Frontal cortex (tissue), 4 donors: Measurements from ENCODE around the gene MED27. TPM values are rescaled to one million over a fixed set of nuclear protein-coding genes. Genes with fewer than 3 reads are reported as not detected.

Experiments used
- DNase-seq, 2 donors: peaks; one replicate each; pipeline ENCODE4 v3.0.0; 2012; ENCODE audit warnings: low spot score in 2 of 2
- FAIRE-seq: peaks from 2 replicates; lab custom pipeline; 2012; peaks lifted over from hg19 to GRCh38; lab: Jason Lieb, UNC
- total RNA-seq: library from RNA; depleted of rRNA; stranded (reverse); fragments of >200 nt; gene quantifications from one replicate; pipeline ENCODE4 v1.2.3, GENCODE V29; 2014
- donor health status: control.
- donor health status: control.
- donor health status: control.

The MED27 gene
- total RNA-seq, 1 donor from 2014 or later: 11.8 TPM

GRCh38 chr9:132003896-132004295 is 75.8 kb downstream of the MED27 start:
- DNase-seq (no peak), FAIRE-seq (no peak)

- FAIRE-seq: no peak
- DNase-seq: no peak
Measured at GRCh38 chr9:132003319-132003704, 76.4 kb downstream of the MED27 start.

DNA sequence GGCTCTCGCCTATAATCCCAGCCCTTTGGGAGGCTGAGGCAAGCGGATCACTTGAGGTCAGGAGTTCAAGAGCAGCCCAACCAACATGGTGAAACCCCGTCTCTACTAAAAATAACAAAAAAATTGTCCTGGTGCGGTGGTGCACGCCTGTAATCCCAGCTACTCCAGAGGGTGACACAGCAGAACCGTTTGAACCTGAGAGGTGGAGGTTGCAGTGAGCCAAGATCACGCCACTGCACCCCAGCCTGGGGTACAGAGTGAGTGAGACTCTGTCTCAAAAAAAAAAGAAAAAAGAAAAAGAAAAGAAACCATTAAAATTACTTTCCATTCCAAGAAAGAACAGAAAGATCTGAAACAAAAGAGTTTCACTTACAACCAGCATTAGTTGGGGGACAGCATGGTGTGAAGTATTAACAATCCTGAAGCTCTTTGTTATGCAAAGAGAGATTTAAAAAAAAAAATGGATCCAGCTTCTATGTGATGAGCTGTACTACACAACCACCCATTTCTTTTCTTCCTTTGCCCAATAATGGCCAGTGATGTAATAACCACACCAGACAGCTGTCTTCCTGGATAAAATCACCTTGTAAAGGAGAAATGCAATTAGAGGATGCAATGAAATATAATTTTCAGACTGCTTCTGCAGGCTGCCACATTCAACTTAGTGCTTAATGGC is 76.9 kb downstream of the MED27 start:
- FAIRE-seq (no peak), DNase-seq (no peak)

GRCh38 chr9:132001567-132001966 is 78.1 kb downstream of the MED27 start:
- DNase-seq (no peak), FAIRE-seq (no peak)

DNA sequence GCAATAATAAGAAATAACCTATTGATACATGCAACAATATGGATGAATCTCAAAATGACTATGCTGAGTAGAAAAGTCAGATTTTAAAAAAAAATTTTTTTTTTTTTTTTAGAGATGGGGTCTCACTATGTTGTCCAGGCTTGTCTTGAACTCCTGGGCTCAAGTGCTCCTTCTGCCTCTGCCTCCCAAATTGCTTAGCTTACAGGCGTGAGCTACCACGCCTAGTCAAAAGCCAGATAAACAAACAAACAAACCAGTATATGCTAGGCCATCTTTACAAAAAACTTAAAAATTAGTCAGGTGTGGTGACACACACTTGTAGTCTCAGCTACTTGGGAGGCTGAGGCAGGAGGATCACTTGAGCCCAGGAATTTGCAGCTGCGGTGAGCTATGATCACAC is 79.0 kb downstream of the MED27 start:
- FAIRE-seq (no peak), DNase-seq (no peak)

DNA sequence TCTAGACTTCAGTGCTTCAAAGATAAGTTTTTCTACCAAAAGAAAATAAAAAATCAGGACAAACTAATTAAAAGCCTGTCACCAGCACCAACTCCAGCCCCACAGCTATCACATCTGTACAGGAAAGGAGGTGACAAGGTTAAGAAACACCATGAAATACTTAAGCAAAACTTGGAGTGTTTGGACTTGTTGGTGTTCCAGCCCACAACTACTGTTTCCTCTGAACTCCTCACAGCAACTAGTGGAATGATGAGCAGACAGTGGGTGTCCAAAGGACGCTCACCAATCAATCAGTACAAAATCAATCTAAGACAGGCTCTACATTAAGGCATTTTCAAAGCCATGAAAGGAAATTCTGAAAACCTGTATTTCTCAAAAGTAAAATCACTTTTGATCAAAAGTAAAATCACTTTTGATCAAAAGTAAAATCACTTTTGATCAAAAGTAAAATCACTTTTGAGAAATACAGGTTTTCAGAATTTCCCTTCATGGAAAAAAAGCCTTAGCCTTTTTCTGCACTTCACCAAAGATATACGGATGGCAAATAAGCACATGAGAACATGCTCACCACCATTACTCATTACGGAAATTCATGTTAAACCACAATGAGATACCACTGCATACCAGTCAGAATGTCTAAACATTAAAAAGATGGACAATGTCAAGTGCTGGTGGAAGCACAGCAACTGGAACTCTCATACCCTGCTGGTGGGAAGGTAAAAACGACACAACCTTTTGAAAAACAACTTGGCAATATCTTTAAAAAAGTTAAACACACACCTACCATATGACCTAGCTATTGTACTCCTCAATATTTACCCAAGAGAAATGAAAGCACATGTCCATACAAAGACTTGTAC is 79.7 kb downstream of the MED27 start:
- no peak for FAIRE-seq
- DNase-seq: no peak

GRCh38 chr9:131997779-131998178 is 81.9 kb downstream of the MED27 start:
- DNase-seq (no peak), FAIRE-seq (no peak)

DNA sequence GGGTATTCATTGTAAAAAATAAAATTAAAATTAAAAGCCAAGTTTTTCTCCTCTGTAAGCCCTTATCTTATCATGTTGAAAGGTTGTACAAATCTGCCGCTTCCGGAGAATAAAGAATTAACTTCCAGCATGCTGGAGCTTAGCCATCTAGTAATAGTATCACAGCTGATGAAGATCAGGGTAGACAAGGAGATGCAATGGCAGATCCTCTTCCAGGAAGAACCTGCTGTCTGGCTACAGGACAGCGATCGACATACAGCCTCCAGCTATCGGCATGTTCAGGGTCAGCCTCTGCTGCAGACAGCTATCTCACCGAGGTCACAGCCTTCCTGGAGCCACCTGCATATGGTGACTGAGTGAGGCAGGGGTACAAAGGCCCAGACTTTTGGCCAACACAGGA is 82.6 kb downstream of the MED27 start:
- FAIRE-seq: no peak

GRCh38 chr9:131995382-131995781 is 84.3 kb downstream of the MED27 start:
- DNase-seq: no peak
- FAIRE-seq: no peak

More for the DNA sequence above, 82.6 kb downstream of the MED27 start:
- DNase-seq: no peak

- no peak for DNase-seq
- FAIRE-seq: no peak
Measured at GRCh38 chr9:131994364-131995125, 85.1 kb downstream of the MED27 start.

GRCh38 chr9:131992906-131993657 is 86.6 kb downstream of the MED27 start:
- FAIRE-seq (no peak), DNase-seq (no peak)

DNA sequence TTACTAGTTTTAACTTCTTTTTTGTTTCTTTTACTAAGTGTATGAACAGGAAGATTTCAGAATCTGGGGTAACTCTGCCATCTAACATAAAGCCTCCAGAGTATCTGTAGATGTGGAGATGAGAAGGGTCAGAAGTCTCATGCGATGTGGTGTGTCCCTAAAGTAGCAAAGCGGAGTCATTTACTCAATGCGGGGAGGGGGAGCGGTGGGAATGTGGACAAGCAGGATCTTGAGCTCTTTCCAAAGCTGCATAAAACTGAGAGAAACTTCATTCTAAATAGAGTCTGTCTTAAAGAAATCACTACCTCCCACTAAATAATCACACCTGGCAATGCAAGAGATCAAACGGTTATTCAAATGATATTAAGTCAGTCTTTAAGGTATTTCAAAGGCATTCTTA is 92.4 kb downstream of the MED27 start:
- FAIRE-seq (no peak), DNase-seq (no peak)

- FAIRE-seq (no peak), DNase-seq (no peak)
Measured at GRCh38 chr9:131986576-131986975, 93.1 kb downstream of the MED27 start.

DNA sequence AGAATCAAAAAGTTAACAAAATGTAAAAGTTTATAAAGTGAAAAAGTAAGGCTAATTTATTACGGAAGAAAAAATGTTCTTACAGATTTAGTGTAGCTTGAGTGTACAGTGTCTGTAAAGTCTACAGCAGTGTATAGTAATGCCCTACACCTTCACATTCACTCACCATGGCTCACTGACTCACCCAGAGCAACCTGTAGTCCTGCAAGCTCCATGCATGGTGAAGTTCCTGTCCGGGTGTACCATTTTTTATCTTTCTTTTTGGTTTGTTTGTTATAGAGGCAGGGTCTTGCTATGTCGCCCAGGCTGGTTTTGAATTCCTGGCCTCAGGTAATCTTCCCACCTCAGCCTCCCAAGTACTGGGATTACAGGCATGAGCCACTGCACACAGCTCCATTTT is 93.6 kb downstream of the MED27 start:
- FAIRE-seq (no peak), DNase-seq (no peak)

DNA sequence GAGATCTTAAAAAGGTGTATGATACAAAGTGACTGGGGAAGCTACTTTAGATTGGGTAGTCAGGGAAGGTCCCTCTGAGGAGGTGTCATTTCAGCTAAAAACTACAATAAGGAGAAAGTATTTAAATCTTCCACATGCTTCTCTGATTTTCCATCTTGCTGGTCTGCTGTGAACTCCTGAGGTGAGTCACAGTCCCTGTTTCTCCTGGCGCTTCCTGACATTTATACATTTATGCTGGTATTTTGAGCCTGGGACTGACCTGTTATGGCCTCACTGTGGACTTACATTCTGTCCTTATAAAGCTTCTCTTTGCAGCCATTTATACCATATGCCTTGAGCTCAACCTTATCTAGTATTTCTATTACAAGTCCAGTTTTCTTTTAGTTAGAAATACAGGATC is 95.1 kb downstream of the MED27 start:
- FAIRE-seq: no peak
- DNase-seq: no peak

DNA sequence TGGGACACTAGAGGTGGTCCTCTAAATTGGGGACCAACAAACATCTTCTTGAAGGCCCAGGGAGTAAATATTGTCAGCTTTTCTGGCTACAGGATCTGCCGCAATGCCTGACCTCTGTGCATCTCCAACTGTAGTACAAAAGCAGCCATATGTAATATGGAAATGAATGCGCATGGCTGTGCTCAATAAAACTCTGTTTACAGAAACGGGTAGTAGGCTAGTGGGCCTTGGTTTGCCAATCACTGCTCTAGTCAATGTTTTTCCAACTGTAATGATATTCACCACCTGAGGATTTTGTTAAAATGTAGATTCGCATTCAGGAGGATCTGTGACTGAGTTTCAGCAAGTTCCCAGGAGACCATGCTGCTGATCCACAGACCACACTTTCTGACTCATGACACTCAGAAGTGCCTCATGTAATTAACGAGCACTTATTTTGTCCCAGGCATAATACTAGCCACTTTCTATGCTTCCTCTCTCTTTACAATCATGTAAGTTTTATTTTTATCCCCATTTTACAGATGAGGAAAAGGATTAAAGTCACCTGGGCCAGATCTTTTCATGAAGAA is 96.9 kb downstream of the MED27 start:
- FAIRE-seq (no peak), DNase-seq (no peak)

- DNase-seq (no peak), FAIRE-seq (no peak)
Measured at GRCh38 chr9:131982102-131982501, 97.6 kb downstream of the MED27 start.

DNA sequence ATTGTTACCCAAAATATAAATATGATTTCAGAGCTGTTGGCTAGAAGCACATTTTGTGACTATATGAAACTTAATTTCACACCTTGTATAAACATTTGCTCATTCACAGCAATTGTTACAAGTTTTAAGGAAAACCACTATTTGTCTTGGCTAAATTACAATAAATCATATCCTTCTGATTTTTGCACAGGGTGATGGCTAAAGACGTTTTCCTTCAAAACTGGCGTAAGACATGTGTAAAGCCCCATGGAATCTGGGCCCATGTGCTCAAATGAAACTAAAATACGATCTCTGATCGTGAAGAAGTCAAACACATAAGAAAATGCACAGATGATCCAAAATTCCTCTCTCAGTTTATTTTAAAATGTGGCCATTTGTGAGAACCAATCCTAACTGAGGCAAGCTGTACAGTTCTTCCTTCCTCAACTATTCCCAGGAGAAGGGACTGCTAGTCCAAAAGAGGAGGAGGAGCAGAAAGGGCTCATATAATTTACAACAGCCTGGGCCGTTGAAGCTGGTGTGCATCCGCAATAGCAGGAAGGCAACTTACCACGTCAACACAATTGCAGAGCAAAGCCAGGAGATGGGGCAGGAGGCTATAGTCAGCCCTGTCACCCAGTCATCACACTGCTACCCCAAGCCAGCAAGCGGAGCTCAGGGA is 98.4 kb downstream of the MED27 start:
- FAIRE-seq: no peak
- no peak for DNase-seq
